ENCODE measurements around the gene DRAP1.

GRCh38 chr11:65891219-65892136, 27.7 kb upstream of the DRAP1 start:
- no peak for TF ChIP-seq CTCF (IDR thresholded peaks at IDR 0.05)
- peak in 1 of 2 donors; percentile 19 for TF ChIP-seq POLR2A (IDR thresholded peaks at IDR 0.05)
